ENCODE data around the gene RDH13.
"Not testable (repeated sequence)": the region's sequence is repeated elsewhere in the genome, so short reads cannot be mapped to it uniquely, and the experiment has no call there.

Gene RDH13

GRCh38 chr19:55031178-55031577, 31.8 kb downstream of the RDH13 start:
- H3K36me3 ChIP-seq (ENCODE audit: insufficient read depth, low read length), result no peaks in the 10 kb centered on the region
- H3K79me2 ChIP-seq (ENCODE audit: insufficient read depth, low read length), result peaks cover 37% of the 10 kb centered on the region; the same call in 1 of the 2 replicates
- no peak overlapping the region for H3K9ac ChIP-seq (ENCODE audit: low read depth, low read length)
- no peak overlapping the region for H3K27ac ChIP-seq (ENCODE audit: low read length)
- DNase-seq (no peak), ATAC-seq (ENCODE audit: insufficient read depth, low read depth) (no peak)
- TF ChIP-seq EZH2 (IDR thresholded peaks at IDR 0.05; ENCODE audit: borderline replicate concordance, low read depth, low read length, severe bottlenecking), result no peak
- no peak for TF ChIP-seq CTCF (IDR thresholded peaks at IDR 0.05; ENCODE audit: borderline replicate concordance, extremely low read depth, low read length, poor library complexity, severe bottlenecking)
- no peaks in the 10 kb centered on the region for H3K27me3 ChIP-seq (ENCODE audit: insufficient read depth, low read length, poor library complexity)
- H3K4me1 ChIP-seq (ENCODE audit: insufficient read depth, low read length), result no peaks in the 10 kb centered on the region
- no peak overlapping the region for H3K4me2 ChIP-seq (ENCODE audit: insufficient read depth, low read length)
- no peak overlapping the region for H3K4me3 ChIP-seq (ENCODE audit: low read depth in 1 of 2, low read length in 2 of 2)
- H3K9me3 ChIP-seq (ENCODE audit: insufficient read depth, low read length, severe bottlenecking), result peaks cover 3% of the 10 kb centered on the region
- H2AFZ ChIP-seq (ENCODE audit: low read depth, low read length), result no peak overlapping the region
- peaks cover 28% of the 10 kb centered on the region for H4K20me1 ChIP-seq (ENCODE audit: insufficient read depth, low read length)

- H3K4me1 ChIP-seq (ENCODE audit: insufficient read depth, low read length), result no peaks in the 10 kb centered on the region
- no peak overlapping the region for H3K4me3 ChIP-seq (ENCODE audit: low read depth in 1 of 2, low read length in 2 of 2)
- no peaks in the 10 kb centered on the region for H3K27me3 ChIP-seq (ENCODE audit: insufficient read depth, low read length, poor library complexity)
- ATAC-seq (ENCODE audit: insufficient read depth, low read depth) (no peak), DNase-seq (no peak)
- H3K9me3 ChIP-seq (ENCODE audit: insufficient read depth, low read length, severe bottlenecking), result peaks cover 7% of the 10 kb centered on the region
- H3K4me2 ChIP-seq (ENCODE audit: insufficient read depth, low read length), result no peak overlapping the region
- H2AFZ ChIP-seq (ENCODE audit: low read depth, low read length), result no peak overlapping the region
- peaks cover 32% of the 10 kb centered on the region for H3K79me2 ChIP-seq (ENCODE audit: insufficient read depth, low read length)
- H3K36me3 ChIP-seq (ENCODE audit: insufficient read depth, low read length), result 0 out of 2 replicates have a peak, but pooled peaks cover 3% of the 10 kb centered on the region
- no peak for TF ChIP-seq CTCF (IDR thresholded peaks at IDR 0.05; ENCODE audit: borderline replicate concordance, extremely low read depth, low read length, poor library complexity, severe bottlenecking)
- TF ChIP-seq EZH2 (IDR thresholded peaks at IDR 0.05; ENCODE audit: borderline replicate concordance, low read depth, low read length, severe bottlenecking), result no peak
- peaks cover 17% of the 10 kb centered on the region; the same call in 1 of the 2 replicates for H4K20me1 ChIP-seq (ENCODE audit: insufficient read depth, low read length)
- H3K27ac ChIP-seq (ENCODE audit: low read length), result no peak overlapping the region
- H3K9ac ChIP-seq (ENCODE audit: low read depth, low read length), result no peak overlapping the region
These were observed 34.2 kb downstream of the RDH13 start for GRCh38 chr19:55028757-55029156.

GRCh38 chr19:55027472-55028337, 35.2 kb downstream of the RDH13 start:
- H3K27ac ChIP-seq (ENCODE audit: low read length), result no peak overlapping the region
- no peaks in the 10 kb centered on the region for H3K27me3 ChIP-seq (ENCODE audit: insufficient read depth, low read length, poor library complexity)
- H3K79me2 ChIP-seq (ENCODE audit: insufficient read depth, low read length), result peaks cover 26% of the 10 kb centered on the region
- TF ChIP-seq EZH2 (IDR thresholded peaks at IDR 0.05; ENCODE audit: borderline replicate concordance, low read depth, low read length, severe bottlenecking), result no peak
- TF ChIP-seq CTCF (IDR thresholded peaks at IDR 0.05; ENCODE audit: borderline replicate concordance, extremely low read depth, low read length, poor library complexity, severe bottlenecking), result no peak
- H3K4me3 ChIP-seq (ENCODE audit: low read depth in 1 of 2, low read length in 2 of 2), result no peak overlapping the region
- H3K9ac ChIP-seq (ENCODE audit: low read depth, low read length), result no peak overlapping the region
- DNase-seq, result no peak
- H3K4me2 ChIP-seq (ENCODE audit: insufficient read depth, low read length), result no peak overlapping the region
- ATAC-seq (ENCODE audit: insufficient read depth, low read depth), result peak; percentile 50; the same call in 2 of the 3 replicates
- no peaks in the 10 kb centered on the region for H3K4me1 ChIP-seq (ENCODE audit: insufficient read depth, low read length)
- peaks cover 7% of the 10 kb centered on the region for H3K9me3 ChIP-seq (ENCODE audit: insufficient read depth, low read length, severe bottlenecking)
- H3K36me3 ChIP-seq (ENCODE audit: insufficient read depth, low read length), result 0 out of 2 replicates have a peak, but pooled peaks cover 3% of the 10 kb centered on the region
- peaks cover 17% of the 10 kb centered on the region; the same call in 1 of the 2 replicates for H4K20me1 ChIP-seq (ENCODE audit: insufficient read depth, low read length)
- H2AFZ ChIP-seq (ENCODE audit: low read depth, low read length), result no peak overlapping the region

GRCh38 chr19:55027140-55027471, 35.8 kb downstream of the RDH13 start:
- peak; percentile 27 for DNase-seq
- not testable (repeated sequence) for H3K27ac ChIP-seq (ENCODE audit: low read length)

More at GRCh38 chr19:55027140-55027471, 35.8 kb downstream of the RDH13 start:
- not testable (repeated sequence) for H3K4me3 ChIP-seq (ENCODE audit: low read depth in 1 of 2, low read length in 2 of 2); ATAC-seq (ENCODE audit: insufficient read depth, low read depth); H3K4me1 ChIP-seq (ENCODE audit: insufficient read depth, low read length); H3K4me2 ChIP-seq (ENCODE audit: insufficient read depth, low read length); H3K9me3 ChIP-seq (ENCODE audit: insufficient read depth, low read length, severe bottlenecking); H3K9ac ChIP-seq (ENCODE audit: low read depth, low read length); H3K27me3 ChIP-seq (ENCODE audit: insufficient read depth, low read length, poor library complexity); H3K36me3 ChIP-seq (ENCODE audit: insufficient read depth, low read length); H2AFZ ChIP-seq (ENCODE audit: low read depth, low read length)
- peaks cover 15% of the 10 kb centered on the region; the same call in 1 of the 2 replicates for H4K20me1 ChIP-seq (ENCODE audit: insufficient read depth, low read length)
- peaks cover 23% of the 10 kb centered on the region for H3K79me2 ChIP-seq (ENCODE audit: insufficient read depth, low read length)

All from DND-41 (cell line).